Loucy (cell line): ENCODE results near the gene LEKR1.

Source experiments
- H2AFZ ChIP-seq: fragments of 200-600 bp; sonication (generic); 2 replicates; pipeline ENCODE4 v1.6.0; 2016; ENCODE audit warnings: antibody characterized with exemption, mild to moderate bottlenecking, low read length, moderate library complexity
- H3F3A ChIP-seq: fragments of 200-600 bp; 2 replicates; pipeline ENCODE4 v1.6.0; 2016; ENCODE audit warnings: antibody characterized with exemption, low read depth, mild to moderate bottlenecking
- H3K27me3 ChIP-seq: fragments of 200-600 bp; sonication (generic); 2 replicates; pipeline ENCODE4 v1.6.1; 2014; ENCODE audit warnings: low read length, mild to moderate bottlenecking; ENCODE audit not compliant: insufficient read depth, poor library complexity, severe bottlenecking
- H3K36me3 ChIP-seq: fragments of 200-600 bp; sonication (generic); 2 replicates; pipeline ENCODE4 v1.6.1; 2016; ENCODE audit warnings: low read length; ENCODE audit not compliant: insufficient read depth
- H3K4me1 ChIP-seq: fragments of 200-600 bp; sonication (generic); 2 replicates; pipeline ENCODE4 v1.5.1; 2014; ENCODE audit warnings: low read length, mild to moderate bottlenecking; ENCODE audit not compliant: insufficient read depth, poor library complexity, severe bottlenecking
- H3K4me2 ChIP-seq: fragments of 200-600 bp; sonication (generic); 2 replicates; pipeline ENCODE4 v1.6.0; 2014; ENCODE audit warnings: antibody characterized with exemption, low read length, low read depth, mild to moderate bottlenecking; ENCODE audit not compliant: poor library complexity, severe bottlenecking
- H3K4me3 ChIP-seq: fragments of 200-600 bp; sonication (generic); 2 replicates; pipeline ENCODE4 v1.5.1; 2014; ENCODE audit warnings: low read length, mild to moderate bottlenecking, mixed read lengths; ENCODE audit not compliant: poor library complexity, severe bottlenecking
- H3K79me2 ChIP-seq: fragments of 200-600 bp; sonication (generic); 2 replicates; pipeline ENCODE4 v1.6.1; 2014; ENCODE audit warnings: low read length; ENCODE audit not compliant: insufficient read depth
- H3K9ac ChIP-seq: fragments of 200-600 bp; sonication (generic); 2 replicates; pipeline ENCODE4 v1.6.0; 2014; ENCODE audit warnings: mild to moderate bottlenecking, low read depth, low read length, moderate library complexity; ENCODE audit not compliant: poor library complexity, severe bottlenecking
- H3K9me2 ChIP-seq: fragments of 200-600 bp; sonication (generic); replicated peaks from 2 replicates; pipeline ENCODE4 v1.6.1; 2016; ENCODE audit warnings: low read depth, low read length, mixed read lengths
- H3K9me3 ChIP-seq: fragments of 200-600 bp; sonication (generic); 2 replicates; pipeline ENCODE4 v1.6.1; 2014; ENCODE audit warnings: mild to moderate bottlenecking, antibody characterized with exemption, low read length, low read depth; ENCODE audit not compliant: insufficient read depth
- H4K20me1 ChIP-seq: fragments of 200-600 bp; sonication (generic); 2 replicates; pipeline ENCODE4 v1.6.0; 2014; ENCODE audit warnings: antibody characterized with exemption, low read length, mild to moderate bottlenecking; ENCODE audit not compliant: insufficient read depth, poor library complexity, severe bottlenecking
- EZH2phosphoT487 ChIP-seq: fragments of 200-600 bp; IDR thresholded peaks from 2 replicates; pipeline ENCODE4 v1.6.1; 2018; ENCODE audit warnings: antibody characterized with exemption, mild to moderate bottlenecking, moderate library complexity, borderline replicate concordance
- TF ChIP-seq, protein P1 (sequence below): fragments of 200-600 bp; sonication (generic); conservative IDR thresholded peaks from 2 replicates; pipeline ENCODE4 v1.5.1; 2014; ENCODE audit warnings: mild to moderate bottlenecking, antibody characterized with exemption, low read length

Gene LEKR1

DNA sequence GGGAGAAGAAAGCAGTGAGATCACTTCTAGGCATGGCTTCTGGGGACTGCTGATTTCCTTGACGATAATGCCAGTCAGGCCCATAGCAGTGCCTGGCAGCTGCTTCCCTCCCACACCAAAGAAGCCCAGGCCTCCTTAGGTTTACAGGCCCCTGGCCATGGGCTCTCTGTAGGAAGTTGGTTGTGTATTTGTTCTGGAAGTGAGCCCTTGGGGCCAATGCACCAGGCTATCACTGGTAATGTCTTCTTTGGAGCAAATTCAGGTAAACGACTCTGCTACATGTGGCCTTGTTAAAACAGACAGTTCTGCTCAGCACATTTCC, 244.5 kb downstream of the LEKR1 start:
- Histone ChIP-seq H3K36me3 (no peaks in the 10 kb centered on the region), H3K4me3 (no peak overlapping the region), H3F3A (no peaks in the 10 kb centered on the region), H3K9me2 (no peaks in the 10 kb centered on the region), H3K9ac (no peak overlapping the region), H3K9me3 (no peaks in the 10 kb centered on the region), H3K79me2 (no peaks in the 10 kb centered on the region), H4K20me1 (no peaks in the 10 kb centered on the region), H2AFZ (no peak overlapping the region), H3K27me3 (no peaks in the 10 kb centered on the region), H3K4me1 (peaks cover 7% of the 10 kb centered on the region), H3K4me2 (no peak overlapping the region)
- TF ChIP-seq EZH2phosphoT487: no peak
- TF ChIP-seq, protein P1, sequence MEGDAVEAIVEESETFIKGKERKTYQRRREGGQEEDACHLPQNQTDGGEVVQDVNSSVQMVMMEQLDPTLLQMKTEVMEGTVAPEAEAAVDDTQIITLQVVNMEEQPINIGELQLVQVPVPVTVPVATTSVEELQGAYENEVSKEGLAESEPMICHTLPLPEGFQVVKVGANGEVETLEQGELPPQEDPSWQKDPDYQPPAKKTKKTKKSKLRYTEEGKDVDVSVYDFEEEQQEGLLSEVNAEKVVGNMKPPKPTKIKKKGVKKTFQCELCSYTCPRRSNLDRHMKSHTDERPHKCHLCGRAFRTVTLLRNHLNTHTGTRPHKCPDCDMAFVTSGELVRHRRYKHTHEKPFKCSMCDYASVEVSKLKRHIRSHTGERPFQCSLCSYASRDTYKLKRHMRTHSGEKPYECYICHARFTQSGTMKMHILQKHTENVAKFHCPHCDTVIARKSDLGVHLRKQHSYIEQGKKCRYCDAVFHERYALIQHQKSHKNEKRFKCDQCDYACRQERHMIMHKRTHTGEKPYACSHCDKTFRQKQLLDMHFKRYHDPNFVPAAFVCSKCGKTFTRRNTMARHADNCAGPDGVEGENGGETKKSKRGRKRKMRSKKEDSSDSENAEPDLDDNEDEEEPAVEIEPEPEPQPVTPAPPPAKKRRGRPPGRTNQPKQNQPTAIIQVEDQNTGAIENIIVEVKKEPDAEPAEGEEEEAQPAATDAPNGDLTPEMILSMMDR: no peak

DNA sequence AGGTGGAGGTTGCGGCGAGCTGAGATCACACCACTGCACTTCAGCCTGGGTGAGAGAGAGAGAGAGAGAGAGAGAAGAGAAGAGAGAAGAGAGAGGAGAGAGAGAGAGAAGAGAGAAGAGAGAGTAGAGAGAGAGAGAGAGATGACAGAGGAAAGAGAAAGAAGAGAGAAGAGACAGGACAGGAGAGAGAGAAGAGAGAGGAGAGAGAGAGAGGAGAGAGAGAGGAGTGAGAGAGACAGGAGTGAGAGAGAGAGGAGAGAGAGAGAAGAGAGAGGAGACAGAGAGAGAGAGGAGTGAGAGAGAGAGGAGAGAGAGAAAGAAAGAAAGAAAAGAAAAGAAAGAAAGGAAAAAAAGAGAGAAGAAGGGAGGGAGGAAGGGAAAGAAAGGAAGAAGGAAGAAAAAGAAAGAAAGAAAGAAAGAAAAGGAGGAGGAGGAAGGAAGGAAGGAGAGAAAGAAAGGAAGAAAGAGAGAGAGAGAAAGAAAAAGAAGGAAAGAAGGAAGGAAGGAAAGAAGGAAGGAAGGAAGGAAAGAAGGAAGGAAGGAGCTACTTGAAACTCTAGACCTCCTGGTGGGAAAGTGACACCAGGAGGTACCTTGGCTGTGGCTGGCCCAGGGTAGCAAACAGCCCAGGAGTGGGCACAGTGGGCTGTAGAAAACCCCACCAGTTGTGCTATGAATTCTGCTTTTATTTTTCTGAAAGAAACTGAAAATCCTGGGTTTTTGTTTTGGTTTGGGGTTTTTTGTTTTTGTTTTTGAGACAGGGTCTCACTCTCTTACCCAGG, 245.8 kb downstream of the LEKR1 start:
- no peaks in the 10 kb centered on the region for H3K27me3 ChIP-seq
- H3K9me2 ChIP-seq: no peaks in the 10 kb centered on the region
- H3K4me1 ChIP-seq: peaks cover 5% of the 10 kb centered on the region
- H3K4me2 ChIP-seq: no peak overlapping the region
- no peaks in the 10 kb centered on the region for H3K9me3 ChIP-seq
- no peaks in the 10 kb centered on the region for H3F3A ChIP-seq
- H3K9ac ChIP-seq: no peak overlapping the region
- H3K79me2 ChIP-seq: no peaks in the 10 kb centered on the region
- H3K4me3 ChIP-seq: no peak overlapping the region
- no peak overlapping the region for H2AFZ ChIP-seq
- TF ChIP-seq, protein P1: no peak
- no peak for TF ChIP-seq EZH2phosphoT487
- no peaks in the 10 kb centered on the region for H3K36me3 ChIP-seq
- H4K20me1 ChIP-seq: no peaks in the 10 kb centered on the region

DNA sequence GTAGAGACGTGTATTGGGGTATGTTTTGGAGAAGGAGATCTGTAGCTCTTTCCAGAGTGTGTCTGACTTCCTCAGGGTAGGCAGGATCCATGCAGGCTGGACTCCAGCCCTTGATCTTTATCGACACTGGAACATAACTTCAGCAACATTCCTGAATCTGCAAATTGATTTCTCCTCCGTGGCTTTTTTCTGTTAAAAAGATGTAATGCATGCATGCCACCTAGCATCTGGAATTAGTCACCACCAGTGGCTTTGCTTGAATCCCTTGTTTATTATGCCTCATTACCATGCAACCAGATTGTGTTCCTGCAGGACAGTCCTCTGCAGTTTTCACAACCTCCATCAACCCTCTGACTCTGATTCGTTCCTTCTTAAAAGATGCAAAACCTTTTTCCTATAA, 247.7 kb downstream of the LEKR1 start:
- H2AFZ ChIP-seq: no peak overlapping the region
- no peak for TF ChIP-seq EZH2phosphoT487
- TF ChIP-seq, protein P1: no peak
- no peaks in the 10 kb centered on the region for H3K4me1 ChIP-seq
- no peaks in the 10 kb centered on the region for H3K9me3 ChIP-seq
- no peaks in the 10 kb centered on the region for H3K36me3 ChIP-seq
- H3K9me2 ChIP-seq: no peaks in the 10 kb centered on the region
- H3K4me2 ChIP-seq: no peak overlapping the region
- H3K27me3 ChIP-seq: no peaks in the 10 kb centered on the region
- H3K79me2 ChIP-seq: no peaks in the 10 kb centered on the region
- no peaks in the 10 kb centered on the region for H3F3A ChIP-seq
- H3K4me3 ChIP-seq: no peak overlapping the region
- no peaks in the 10 kb centered on the region for H4K20me1 ChIP-seq
- no peak overlapping the region for H3K9ac ChIP-seq
